Right lobe of liver (tissue), 4 donors: Measurements from ENCODE around the gene KCNIP3.

Experiments
- POLR2A ChIP-seq: fragments of 450-650 bp; IDR thresholded peaks from one replicate; pipeline ENCODE4 v1.6.1; 2017; ENCODE audit warnings: antibody characterized with exemption, mild to moderate bottlenecking
- TF ChIP-seq, protein P1 (sequence below), 4 donors: fragments of 200-600 bp in 3 of 4; fragments of 450-650 bp in 1 of 4; IDR thresholded peaks; one replicate each; pipeline versions ENCODE4 v1.5.1 to v1.8.0; 2016 to 2022; ENCODE audit warnings: antibody characterized with exemption in 4 of 4, mild to moderate bottlenecking in 2 of 4
- donor health status: DM: no; HTN: no; CAD: no.
- donor health status: DM: no; HTN: no; CAD: no.
- donor health status: DM: no; HTN: yes; CAD: no.

DNA sequence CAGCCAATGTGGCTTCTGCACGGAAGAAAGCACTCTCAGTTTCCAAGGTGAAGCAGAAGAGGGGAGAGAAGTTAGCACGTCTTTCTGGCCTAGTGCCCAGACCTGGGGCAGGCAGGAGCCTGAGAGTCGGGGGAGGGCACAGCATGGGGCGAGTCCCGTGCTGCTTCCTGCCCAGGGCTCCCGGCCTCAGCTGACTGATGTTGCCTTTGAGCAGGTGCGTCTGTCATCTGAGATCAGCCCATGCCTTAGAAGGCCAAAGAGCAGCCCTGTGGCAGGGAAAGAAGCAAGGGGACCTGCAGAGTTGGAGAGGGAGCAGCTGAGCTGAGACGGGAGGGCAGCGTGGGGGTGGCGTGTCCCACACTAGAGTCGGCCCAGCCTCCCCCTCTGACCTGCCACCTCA, 3.3 kb downstream of the KCNIP3 start:
- TF ChIP-seq, protein P1, sequence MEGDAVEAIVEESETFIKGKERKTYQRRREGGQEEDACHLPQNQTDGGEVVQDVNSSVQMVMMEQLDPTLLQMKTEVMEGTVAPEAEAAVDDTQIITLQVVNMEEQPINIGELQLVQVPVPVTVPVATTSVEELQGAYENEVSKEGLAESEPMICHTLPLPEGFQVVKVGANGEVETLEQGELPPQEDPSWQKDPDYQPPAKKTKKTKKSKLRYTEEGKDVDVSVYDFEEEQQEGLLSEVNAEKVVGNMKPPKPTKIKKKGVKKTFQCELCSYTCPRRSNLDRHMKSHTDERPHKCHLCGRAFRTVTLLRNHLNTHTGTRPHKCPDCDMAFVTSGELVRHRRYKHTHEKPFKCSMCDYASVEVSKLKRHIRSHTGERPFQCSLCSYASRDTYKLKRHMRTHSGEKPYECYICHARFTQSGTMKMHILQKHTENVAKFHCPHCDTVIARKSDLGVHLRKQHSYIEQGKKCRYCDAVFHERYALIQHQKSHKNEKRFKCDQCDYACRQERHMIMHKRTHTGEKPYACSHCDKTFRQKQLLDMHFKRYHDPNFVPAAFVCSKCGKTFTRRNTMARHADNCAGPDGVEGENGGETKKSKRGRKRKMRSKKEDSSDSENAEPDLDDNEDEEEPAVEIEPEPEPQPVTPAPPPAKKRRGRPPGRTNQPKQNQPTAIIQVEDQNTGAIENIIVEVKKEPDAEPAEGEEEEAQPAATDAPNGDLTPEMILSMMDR (IDR thresholded peaks at IDR 0.05): no peak
- no peak for TF ChIP-seq POLR2A
